ENCODE measurements around the gene VCL.
"Not testable (repeated sequence)": the region's sequence is repeated elsewhere in the genome, so short reads cannot be mapped to it uniquely, and the experiment has no call there.

The VCL gene

DNA sequence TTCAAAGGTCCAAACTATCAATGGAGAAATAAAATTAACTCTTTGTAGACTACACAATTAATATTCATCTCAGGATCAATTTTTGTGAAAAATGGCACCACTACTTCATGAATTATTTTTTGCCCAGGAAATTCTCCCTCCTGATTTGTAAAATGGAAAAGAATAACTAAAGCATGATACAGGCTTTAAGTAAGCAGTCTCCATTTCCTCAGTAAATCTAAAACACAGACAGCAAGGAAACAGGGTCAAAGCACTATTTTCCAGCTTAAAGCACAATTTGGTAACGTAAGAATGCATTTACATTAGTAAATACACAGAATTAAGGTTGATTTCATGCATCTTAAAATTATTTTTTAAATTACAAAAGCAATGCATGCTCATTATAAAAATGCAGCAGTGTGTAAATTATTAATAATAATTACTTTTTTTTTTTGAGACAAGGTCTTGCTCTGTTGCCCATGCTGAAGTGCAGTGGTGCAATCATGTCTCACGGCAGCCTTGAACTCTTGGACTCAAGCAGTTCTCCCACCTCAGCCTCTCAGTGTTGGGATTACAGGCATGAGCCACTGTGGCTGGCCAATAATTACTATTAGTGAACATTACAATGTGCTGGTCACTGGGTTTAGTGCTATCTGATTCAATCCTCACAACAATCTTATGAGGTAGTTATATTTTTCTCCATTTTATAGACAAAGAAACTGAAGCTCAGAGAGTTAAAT, 26.1 kb upstream of the VCL start:
- no peak for DNase-seq (ENCODE audit: low read depth, low spot score)

DNA sequence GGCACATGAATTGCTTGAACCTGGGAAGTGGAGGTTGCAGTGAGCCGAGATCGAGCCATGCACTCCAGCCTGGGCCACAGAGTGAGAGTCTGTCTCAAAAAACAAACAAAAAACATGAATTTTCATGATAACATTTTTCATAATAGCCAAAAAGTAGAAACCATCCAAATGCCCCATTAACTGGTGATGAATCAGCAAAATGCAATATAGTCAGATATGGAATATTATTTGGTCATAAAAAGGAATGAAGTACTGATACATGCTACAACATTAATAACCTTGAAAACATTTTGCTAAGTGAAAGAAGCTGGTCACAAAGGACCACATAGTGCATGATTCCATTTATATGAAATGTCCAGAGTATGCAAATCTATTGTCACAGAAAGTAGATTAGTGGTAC, 24.5 kb upstream of the VCL start:
- DNase-seq (ENCODE audit: low read depth, low spot score) = no peak

DNA sequence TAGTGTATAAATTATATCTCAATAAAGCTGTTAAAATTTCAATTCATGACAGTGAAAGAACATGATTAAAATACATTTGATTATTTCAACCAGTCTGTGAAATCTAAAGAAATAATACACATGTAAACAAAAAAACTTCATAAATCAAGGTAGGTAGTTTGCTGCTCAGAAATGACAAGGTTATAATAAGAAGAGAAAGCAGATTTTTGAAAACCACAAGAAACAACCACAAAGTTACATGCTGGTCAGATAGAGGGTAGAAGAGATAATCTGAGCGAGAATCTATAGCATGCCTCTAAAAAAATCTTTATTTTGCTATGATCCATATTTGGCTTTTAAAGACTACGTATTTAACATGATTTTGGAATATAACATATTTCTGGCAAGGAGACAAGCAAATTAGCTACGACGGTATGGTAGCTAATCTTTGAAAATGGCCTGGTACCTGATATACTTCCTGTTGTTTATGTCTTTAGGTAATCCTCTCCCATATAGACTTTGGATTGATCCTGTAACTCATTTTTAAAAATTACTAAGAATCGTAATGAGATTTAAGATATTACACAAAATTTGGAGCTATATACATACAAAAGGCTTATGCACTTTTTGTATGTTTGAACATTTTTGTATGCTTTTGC, 23.5 kb upstream of the VCL start:
- DNase-seq (ENCODE audit: low read depth, low spot score) = no peak

GRCh38 chr10:73975388-73975787, 22.5 kb upstream of the VCL start:
- no peak for DNase-seq (ENCODE audit: low read depth, low spot score)

DNA sequence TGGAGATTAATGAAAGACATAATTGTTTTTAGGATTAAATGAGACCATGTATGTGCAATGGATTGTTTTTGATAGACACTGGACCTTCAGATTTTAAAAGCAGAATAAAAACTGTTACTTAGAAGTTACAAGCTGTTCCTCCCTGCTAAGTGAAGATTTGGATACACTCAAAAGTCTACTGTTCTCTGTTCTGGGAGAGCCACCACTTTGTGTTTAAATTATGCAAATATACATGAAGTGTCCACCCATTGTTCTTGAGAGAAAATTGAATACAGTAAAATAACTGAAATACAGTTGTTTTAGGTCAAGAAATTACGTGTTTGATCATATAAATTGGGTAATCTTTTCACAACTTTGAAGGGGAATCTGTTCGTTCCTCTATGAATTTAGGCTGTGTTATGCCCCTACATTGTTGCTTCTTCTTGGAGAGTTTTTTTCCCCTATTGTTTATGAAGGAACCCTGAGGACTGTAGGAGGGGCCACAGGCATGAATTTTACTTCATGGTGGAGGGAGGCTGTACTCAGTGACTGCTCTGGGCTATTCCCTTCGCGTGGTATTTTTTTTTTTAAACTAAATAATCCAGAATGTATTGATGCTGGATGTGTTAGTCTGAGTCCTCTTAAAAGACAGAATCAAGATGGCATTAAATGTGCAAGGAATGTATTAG, 18.6 kb upstream of the VCL start:
- DNase-seq (ENCODE audit: low read depth, low spot score) = no peak

- no peak for DNase-seq (ENCODE audit: low read depth, low spot score)
These were observed 18.0 kb upstream of the VCL start for GRCh38 chr10:73979809-73980433.

DNA sequence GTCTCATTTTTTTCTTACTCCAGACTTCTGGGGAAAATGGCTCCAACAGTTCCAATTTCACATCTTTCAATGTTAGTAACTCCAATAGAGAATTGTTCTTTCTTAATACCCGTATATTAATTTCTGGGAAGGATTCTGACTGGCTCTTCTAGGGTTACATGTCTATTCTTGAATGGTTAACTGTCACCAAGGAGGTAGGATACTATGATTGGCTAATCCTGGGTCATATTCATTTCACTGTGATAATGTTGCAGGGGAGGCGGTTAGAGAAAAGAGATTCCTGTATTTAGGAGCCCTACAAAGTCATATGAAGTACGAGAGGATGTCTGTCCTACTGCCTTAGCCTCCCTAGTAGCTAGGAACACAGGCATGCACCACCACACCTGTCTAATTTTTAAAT, 16.1 kb upstream of the VCL start:
- no peak for DNase-seq (ENCODE audit: low read depth, low spot score)

- DNase-seq (ENCODE audit: low read depth, low spot score) = no peak
These were observed 14.5 kb upstream of the VCL start for GRCh38 chr10:73983096-73984047.

- DNase-seq (ENCODE audit: low read depth, low spot score) = no peak
These were observed 8.2 kb upstream of the VCL start for GRCh38 chr10:73989594-73990150.

- no peak for DNase-seq (ENCODE audit: low read depth, low spot score)
These were observed 6.6 kb upstream of the VCL start for GRCh38 chr10:73991203-73991883.

DNA sequence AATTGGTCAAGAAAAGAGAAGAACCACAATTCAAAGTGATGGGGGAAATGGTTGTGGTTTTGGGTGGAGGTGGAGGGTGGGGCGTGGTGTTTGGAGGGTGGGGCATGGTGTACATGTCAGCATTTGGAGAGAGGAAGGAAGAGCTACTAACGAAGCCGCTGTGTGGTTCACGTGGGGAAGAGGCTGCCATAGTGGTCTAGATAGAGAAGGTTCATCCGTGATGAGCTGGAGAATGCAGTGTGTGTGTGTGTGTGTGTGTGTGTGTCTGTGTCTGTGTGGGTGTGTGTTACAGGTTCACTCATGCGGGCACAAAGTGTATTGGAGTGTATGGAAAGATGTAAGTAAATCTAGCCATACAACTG, 6.1 kb upstream of the VCL start:
- DNase-seq (ENCODE audit: low read depth, low spot score) = no peak

DNA sequence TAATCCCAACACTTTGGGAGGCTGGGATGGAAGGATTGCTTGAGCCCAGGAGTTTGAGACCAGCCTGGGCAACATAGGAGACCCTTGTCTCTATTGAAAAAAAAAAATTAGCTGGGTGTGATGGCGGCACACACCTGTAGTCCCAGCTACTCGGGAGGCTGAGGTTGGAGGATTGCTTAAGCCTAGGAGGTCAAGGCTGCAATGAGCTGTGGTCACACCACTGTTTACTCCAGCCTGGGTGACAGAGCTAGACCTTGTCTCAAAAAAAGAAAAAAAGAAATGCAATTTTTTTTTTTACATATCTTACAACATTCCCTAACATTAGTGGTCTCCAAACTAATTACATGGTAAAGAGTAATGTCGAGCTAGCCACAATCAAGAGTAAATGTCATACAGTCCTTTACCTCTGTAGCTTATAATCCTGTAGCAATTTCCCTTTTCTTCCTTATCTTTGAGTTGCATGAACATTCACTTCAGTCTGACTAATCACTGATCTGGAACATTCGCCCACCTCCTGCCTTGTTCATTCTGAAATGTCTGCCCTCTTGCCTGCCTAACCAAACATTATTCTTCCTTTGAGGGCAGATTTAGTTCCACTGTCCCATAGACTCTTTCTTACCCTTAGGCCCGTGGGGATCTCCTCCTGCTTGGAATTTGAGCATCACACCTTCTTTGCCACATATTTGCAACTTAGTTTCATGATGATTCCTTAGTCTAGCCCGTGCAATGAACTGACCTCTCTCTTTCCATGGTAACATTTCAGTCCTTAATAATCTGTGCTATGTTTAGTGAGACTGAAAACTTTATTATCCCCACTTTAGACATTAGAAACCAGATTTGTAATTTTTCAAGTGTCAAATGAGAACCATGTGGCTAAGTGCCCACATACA, 4.8 kb upstream of the VCL start:
- no peak for DNase-seq (ENCODE audit: low read depth, low spot score)

DNA sequence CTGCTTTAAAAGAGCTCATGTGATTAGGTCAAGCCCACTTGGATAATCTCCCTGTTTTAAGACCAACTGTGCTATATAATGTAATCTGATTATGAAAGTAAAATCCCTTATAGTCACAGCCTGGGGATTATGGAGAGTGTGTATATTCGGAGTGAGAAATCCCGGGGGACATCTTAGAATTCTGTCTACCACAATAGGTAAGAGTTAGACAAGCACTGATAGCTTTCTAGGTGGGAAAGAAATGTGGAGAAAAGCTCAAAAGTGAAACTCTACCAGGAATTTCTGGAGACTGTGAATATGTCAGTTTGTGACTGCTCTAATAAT, 2.9 kb upstream of the VCL start:
- DNase-seq (ENCODE audit: low read depth, low spot score) = no peak

GRCh38 chr10:73997461-73997786, 492 bp upstream of the VCL start:
- no peak for DNase-seq (ENCODE audit: low read depth, low spot score)

DNA sequence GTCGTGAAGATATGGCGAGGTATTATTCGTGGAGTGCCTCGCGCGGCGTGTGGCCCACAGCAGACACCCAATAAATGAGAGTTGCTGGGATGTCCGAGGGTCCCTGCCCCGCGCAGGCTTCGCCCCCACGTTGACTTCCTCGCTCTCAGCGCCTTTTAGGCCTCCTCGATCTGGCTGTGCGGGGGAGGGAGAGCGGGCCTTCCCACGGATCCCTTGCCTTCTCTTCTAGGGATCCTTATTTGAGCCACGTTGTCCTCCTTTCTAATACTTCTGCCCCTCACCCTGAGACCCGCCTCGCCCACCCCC, 660 bp downstream of the VCL start:
- DNase-seq (ENCODE audit: low read depth, low spot score) = no peak

DNA sequence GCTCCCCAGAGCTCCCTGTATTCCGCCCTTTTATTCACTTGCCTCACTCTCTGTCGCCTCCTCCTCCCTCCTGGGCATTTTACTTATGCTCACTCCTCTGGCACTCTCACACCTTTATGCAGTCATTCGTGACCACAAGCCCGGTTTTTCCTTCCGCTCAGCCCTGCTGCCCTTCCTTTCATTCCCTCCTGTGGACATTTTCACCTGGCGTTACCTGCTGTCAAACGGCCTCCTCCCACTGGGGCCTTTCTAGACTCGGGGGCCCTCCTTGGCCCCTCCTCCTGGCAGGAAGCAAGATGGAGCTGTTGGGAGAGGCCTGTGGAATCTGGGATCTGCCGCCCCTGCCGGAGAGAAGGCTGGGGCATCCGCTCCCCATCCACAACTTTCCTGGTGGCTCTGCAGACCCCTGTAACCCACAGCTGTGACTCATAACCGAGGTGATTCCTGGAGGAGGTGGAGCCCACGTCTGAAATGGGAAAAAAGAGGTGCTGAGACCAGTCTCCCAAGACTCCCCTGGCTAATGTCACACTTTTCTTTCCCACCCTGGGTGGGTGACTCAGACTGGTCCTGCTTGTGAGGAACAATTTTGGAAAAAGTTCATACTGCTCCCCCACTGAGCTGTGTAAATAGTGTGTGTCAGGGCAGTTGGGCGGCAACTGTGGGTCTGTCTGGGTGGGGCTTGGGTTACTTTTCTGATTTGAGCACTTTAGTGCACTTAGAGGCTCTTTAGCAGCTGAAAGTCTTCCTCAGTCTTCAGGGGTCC, 1.2 kb downstream of the VCL start:
- no peak for DNase-seq (ENCODE audit: low read depth, low spot score)

DNA sequence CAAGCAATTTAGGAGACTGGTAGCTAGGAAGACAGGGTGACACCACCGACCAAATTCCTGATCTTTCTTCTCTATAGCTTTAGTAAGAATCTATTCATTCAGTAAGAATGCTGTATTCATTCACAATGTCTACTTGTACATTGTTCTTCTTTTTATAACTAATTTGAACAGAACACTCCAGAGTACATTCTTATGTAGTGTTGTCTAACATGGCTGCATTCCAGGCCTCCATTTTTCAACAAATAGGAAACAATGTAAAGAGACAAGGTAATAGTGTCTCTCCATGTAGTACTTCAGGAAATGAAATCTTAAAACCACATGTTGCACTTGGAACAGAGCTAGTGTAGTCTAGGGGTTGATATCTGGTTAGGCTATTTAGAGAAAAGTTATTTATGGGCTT, 1.8 kb downstream of the VCL start:
- no peak for DNase-seq (ENCODE audit: low read depth, low spot score)

DNA sequence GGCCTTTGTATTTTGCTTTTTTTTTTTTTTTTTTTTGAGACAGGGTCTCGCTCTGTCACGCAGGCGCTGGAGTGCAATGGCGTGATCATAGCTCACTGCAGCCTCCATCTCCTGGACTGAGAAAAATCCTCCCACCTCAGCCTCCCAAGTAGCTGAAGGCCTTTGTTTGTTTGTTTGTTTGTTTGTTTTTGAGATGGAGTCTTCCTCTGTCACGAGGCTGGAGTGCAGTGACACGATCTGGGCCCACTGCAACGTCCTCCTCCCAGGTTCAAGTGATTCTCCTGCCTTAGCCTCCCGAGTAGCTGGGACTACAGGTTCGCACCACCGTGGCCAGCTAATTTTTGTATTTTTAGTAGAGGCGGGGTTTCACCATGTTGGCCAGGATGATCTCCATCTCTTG, 2.3 kb downstream of the VCL start:
- DNase-seq (ENCODE audit: low read depth, low spot score) = not testable (repeated sequence)

DNA sequence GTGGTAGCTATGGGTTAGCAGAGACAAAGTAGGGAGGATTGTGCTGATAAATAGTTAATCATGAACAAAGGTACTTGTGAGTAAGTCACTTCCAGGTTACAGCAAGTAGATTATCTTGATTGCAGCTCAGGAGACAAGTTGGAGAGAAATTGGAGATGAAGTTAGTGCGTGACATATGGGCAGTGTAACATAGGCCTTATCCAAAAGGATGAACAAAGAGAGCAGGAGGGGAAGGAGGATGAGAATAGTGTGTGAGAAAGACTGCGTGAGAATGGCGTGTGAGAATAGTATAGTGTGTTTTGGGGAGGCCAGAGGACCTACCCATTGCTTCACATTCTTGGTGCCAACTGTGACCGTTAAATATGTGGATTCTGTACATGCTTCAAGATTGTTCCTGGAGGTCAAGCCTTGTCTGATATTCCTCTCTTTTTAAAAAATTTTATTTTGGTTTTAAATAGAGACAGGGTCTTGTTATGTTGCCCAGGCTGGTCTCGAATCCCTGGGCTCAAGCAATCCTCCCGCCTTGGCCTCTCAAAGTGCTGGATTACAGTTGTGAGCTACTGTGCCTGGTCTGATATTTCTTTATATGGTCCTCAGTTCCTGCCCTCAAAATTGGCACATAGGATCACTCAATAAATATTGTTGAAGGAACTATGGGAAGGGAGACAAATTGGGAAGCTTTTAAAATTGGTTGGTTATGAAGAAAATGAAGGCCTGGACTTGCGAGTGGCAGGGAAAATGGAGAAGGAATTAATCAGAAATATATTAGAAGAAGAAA, 3.2 kb downstream of the VCL start:
- no peak for DNase-seq (ENCODE audit: low read depth, low spot score)
